GM10248 (cell line): ENCODE data around the gene MTMR12.
A peak's percentile ranks its signal among the peaks of the same experiment; 100 is the strongest.
"Not testable (repeated sequence)": the region's sequence is repeated elsewhere in the genome, so short reads cannot be mapped to it uniquely, and the experiment has no call there.

Experiments used
- CTCF ChIA-PET: fragments of 300-600 bp; sonication (Branson Sonifier 250); formaldehyde crosslinking; extraction: SDS; loops from one replicate; lab custom pipeline; 2021; ENCODE audit warnings: antibody characterized with exemption; lab: Yijun Ruan, JAX
- POLR2A ChIA-PET: fragments of 350-650 bp; sonication (Branson Sonifier 250); formaldehyde crosslinking; extraction: SDS; loops from one replicate; lab custom pipeline; 2020; ENCODE audit warnings: antibody characterized with exemption; lab: Yijun Ruan, JAX
- DNase-seq: peaks from one replicate; pipeline ENCODE4 v3.0.0; 2012; ENCODE audit errors: extremely low spot score
- TF ChIP-seq, protein P1 (sequence below): IDR thresholded peaks from 2 replicates; pipeline ENCODE4 v1.5.1; 2012; ENCODE audit warnings: mild to moderate bottlenecking, low read depth; ENCODE audit errors: extremely low read depth, missing control alignments, control extremely low read depth

Gene MTMR12

DNA sequence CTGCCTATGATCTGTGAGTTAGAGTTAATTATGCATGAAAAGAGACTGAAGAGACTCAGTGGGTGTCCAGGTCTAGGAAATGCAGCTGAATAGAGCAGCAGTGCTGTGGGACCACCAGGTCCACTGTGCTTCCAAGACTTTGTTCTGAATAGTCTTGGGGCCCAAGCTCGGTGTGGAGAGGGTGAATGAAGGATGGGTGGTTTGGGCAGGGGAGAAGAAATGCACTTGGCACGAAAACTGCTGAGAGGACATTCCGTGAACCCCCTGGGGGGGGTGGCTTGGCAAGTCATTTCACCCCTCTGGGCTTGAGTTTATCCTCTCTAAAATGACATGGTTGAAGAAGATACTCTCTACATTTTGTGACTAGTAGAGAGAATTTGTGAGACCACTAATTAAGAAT, 102.6 kb downstream of the MTMR12 start:
- ChIA-PET CTCF (interaction anchor here (1.2 kb wide), 1 partner anchor 22 kb away, joined by 3 read pairs; no protein-coding TSS in a partner anchor), POLR2A (no interaction called here)
- TF ChIP-seq, protein P1, sequence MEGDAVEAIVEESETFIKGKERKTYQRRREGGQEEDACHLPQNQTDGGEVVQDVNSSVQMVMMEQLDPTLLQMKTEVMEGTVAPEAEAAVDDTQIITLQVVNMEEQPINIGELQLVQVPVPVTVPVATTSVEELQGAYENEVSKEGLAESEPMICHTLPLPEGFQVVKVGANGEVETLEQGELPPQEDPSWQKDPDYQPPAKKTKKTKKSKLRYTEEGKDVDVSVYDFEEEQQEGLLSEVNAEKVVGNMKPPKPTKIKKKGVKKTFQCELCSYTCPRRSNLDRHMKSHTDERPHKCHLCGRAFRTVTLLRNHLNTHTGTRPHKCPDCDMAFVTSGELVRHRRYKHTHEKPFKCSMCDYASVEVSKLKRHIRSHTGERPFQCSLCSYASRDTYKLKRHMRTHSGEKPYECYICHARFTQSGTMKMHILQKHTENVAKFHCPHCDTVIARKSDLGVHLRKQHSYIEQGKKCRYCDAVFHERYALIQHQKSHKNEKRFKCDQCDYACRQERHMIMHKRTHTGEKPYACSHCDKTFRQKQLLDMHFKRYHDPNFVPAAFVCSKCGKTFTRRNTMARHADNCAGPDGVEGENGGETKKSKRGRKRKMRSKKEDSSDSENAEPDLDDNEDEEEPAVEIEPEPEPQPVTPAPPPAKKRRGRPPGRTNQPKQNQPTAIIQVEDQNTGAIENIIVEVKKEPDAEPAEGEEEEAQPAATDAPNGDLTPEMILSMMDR = no peak
- no peak for DNase-seq

DNA sequence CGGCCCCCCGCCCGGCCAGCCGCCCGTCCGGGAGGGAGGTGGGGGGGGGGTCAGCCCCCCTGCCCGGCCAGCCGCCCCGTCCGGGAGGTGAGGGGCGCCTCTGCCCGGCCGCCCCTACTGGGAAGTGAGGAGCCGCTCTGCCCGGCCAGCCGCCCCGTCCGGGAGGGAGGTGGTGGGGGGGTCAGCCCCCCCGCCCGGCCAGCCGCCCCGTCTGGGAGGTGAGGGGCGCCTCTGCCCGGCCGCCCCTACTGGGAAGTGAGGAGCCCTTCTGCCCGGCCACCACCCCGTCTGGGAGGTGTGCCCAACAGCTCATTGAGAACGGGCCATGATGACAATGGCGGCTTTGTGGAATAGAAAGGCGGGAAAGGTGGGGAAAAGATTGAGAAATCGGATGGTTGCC, 103.9 kb downstream of the MTMR12 start:
- POLR2A ChIA-PET = not testable (repeated sequence)

DNA sequence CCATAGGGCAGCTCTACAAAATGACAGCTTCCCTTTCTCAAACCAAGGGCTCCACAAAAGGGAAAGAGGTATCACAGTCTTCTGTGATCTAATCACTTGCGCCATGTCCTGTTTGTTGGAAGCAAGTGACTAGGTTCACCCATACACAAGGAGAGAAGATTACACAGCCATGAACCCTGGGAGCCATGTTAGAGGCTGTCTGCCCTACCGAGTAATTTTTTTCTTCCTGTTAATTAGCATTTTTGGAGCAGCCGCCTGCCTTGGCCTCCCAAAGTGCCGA, 105.4 kb downstream of the MTMR12 start:
- CTCF ChIA-PET = interaction anchor here (1.0 to 3.0 kb wide), 3 partner anchors 10 to 383 kb away, joined by 3 to 10 read pairs (median 4); no protein-coding TSS in a partner anchor
- no peak for DNase-seq
- TF ChIP-seq, protein P1 = no peak
- POLR2A ChIA-PET = no interaction called here

More for the DNA sequence above, 103.9 kb downstream of the MTMR12 start:
- DNase-seq, CTCF ChIA-PET: not testable (repeated sequence)

DNA sequence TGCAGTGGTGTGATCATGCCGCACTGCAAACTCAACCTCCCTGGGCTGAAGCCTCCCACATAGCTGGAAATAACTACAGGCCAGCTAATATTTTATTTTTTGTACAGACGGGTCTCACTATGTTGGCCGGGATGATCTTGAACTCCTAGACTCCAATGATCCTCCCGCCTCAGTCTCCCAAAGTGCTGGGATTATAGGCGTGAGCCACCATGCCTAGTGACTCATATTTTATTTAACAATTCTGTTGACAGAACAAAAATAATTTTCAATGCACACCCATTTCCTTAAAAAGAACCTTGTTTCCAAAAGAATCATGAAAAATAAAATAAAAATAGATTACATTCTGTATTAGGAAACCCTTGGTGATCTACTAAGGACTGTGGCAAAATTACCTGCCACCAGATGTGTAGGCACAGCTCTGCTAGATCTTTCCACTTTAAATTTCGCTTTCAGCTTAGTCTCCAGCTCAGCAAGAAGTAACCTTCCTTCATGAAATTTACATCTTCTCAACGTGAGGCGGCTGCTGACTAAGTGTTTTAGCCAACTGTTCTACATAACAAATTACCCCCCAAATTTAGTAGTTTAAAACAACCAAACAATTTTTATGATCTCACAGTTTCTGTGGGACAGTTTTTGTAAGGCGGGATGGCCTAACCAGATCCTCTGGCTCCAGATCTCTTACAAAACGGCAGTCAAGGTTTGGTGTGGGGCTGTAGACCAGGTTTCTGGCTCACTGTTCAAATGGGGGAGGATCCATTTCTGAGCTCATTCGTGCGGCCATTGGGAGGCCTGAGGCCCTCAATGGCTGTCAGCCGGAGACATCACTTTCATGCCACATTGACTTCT, 106.0 kb downstream of the MTMR12 start:
- ChIA-PET CTCF (interaction anchor here (1.0 to 3.0 kb wide), 3 partner anchors 9 to 383 kb away, joined by 3 to 10 read pairs (median 4); no protein-coding TSS in a partner anchor), POLR2A (no interaction called here)
- TF ChIP-seq, protein P1 = no peak
- DNase-seq = peak; percentile 51

DNA sequence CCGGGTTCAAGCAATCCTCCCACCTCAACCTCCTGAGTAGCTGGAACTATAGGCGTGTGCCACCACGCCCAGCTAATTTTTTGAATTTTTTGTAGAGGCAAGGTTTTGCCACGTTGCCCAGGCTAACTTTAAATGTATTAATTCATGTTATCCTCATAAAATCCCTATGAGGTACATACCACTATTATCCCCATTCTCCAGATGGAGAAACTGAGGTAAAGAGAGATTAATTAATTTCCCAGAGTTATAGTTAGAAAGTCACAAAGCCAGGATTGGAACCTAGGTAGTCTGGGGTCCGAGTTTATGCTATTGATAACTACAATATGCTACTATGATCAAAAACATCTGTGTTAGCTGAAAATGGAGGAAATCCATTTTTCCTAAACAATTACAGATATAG, 106.7 kb downstream of the MTMR12 start:
- DNase-seq = no peak
- TF ChIP-seq, protein P1 = no peak
- POLR2A ChIA-PET = no interaction called here
- CTCF ChIA-PET = interaction anchor here (0.8 to 3.0 kb wide), 2 partner anchors 26 to 28 kb away, joined by 3 to 10 read pairs; no protein-coding TSS in a partner anchor

DNA sequence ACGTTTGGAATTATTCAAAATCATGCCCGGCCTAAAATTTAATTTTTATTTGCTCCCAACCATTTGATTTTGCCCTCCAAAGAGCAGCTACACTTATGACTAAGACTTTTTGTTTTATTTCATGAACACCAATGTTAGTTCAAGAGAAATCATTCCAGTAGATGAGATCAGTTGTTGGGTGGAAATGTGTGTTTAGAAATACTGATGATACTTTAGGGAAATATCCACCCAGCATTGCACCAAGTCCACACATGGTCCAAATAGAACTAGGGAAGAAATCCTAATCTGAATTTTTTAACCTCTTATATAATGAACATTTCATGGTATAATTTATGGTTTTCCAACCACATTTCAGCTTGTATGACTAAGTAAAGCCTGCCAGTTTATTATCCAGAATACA, 110.3 kb downstream of the MTMR12 start:
- POLR2A ChIA-PET = no interaction called here
- CTCF ChIA-PET = no interaction called here
- TF ChIP-seq, protein P1 = no peak
- DNase-seq = no peak

DNA sequence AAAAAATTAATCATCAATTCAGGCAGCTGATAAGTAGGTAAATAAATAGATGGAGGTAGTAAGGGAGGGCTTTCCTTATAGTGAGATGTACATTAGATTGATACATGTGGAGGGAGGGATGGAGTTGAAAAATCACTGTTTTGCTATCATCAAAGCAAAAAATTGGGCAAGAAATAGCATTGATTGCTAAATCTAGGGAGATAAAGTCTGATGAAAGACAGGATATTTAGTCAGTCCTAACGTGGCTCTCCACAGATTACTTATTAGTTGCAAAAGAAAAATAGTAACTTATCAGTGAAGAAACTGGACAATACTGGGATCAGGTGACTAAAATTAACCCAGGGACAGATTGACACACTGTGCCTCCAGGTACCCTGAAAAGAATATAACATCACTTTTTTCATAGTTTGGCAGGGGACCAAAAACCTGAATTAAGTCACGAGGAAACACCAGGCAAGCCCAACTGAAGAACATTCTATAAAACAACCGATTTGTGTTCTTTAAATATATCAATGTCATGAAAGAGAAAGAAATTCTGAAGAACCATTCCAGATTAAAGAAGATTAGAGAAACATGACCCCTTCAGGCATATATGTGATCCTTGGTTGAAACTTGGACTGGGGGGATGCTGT, 111.5 kb downstream of the MTMR12 start:
- DNase-seq = no peak
- ChIA-PET POLR2A (no interaction called here), CTCF (no interaction called here)
- TF ChIP-seq, protein P1 = no peak
